ENCODE measurements around the gene UPK1B.
"Not testable (repeated sequence)": the region's sequence is repeated elsewhere in the genome, so short reads cannot be mapped to it uniquely, and the experiment has no call there.

UPK1B gene

DNA sequence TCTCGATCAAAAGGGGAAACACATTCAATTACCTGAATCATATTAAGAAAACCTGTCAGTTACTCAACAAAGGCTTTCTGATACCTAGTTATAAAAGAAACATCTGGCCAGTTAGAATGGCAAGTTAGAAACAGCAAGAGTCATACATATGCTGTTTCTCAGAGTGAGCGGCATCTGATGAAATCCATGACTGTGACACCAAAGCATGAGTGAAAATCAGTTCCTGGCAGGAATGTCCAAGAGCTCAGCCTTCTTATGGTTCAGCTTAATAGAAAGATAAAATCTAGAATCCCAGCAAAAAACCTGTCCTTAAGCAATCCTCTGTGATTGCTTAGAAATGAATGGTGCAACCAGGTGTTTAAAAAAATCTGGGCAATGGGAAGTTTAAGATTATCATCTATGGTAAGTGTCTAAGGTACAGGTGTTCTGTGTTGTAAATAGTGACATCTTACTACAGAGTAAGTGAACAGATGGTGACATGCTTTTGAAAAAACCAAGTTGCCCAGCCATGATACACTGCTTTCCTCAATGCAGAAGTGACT, 48.5 kb downstream of the UPK1B start:
- DNase-seq (ENCODE audit: low read depth in 2 of 3, low spot score in 1 of 3): no peak

DNA sequence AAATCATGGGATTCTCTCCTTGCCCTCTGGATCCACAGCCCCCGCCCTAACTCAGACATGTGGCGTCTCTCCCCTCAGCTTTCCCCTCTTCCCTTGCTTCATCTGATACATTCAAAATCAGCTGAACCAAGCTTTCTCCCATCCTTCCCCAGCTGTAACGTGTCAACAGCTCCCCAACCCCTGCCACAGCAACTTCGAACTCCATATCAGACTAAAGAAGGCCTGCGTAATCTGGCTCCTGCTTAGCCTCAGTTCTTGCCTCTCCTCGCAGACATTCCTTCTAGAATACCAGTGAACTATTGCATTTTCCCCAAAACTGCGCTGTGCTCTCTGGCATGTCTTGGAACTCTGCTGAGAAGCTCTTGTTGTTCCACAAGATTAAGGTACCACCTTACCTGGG, 49.0 kb downstream of the UPK1B start:
- DNase-seq (ENCODE audit: low read depth in 2 of 3, low spot score in 1 of 3): no peak

DNA sequence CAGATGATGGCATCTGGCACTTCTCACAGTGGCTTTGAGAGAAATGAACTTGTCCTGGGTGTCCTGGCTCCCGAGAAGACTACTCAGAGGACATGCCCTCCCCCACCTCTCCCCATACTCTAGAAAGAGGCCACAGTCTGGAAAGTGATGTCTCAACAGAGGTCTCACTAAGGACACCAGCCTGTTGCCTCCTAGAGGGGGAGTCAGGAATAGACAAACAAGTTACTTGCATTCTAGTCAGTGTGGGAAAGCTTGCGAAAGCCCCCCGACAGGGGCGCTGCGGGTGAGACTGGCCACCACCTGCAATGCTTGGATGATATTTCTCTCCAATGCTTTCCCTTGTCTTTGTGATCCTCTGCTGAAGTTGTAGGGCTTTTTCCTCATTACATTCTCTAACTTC, 50.1 kb downstream of the UPK1B start:
- DNase-seq (ENCODE audit: low read depth in 2 of 3, low spot score in 1 of 3): no peak

DNA sequence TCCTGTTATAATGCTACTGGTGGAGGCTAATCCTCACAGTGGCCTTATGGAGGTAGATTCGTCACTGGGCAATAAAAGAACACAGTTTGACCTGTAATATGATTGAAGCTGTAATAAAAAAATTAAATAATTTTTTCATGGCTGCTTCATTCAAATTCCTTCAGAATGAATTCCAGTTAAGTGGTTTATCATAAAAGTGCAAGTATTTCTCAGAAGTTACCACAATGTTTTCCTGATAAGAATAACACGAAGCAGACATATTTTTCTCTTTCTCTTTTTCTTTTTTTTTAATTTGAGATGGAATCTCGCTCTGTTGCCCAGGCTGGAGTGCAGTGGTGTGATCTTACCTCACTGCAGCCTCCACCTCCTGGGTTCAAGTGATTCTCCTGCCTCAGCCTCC, 51.7 kb downstream of the UPK1B start:
- no peak for DNase-seq (ENCODE audit: low read depth in 2 of 3, low spot score in 1 of 3)

DNA sequence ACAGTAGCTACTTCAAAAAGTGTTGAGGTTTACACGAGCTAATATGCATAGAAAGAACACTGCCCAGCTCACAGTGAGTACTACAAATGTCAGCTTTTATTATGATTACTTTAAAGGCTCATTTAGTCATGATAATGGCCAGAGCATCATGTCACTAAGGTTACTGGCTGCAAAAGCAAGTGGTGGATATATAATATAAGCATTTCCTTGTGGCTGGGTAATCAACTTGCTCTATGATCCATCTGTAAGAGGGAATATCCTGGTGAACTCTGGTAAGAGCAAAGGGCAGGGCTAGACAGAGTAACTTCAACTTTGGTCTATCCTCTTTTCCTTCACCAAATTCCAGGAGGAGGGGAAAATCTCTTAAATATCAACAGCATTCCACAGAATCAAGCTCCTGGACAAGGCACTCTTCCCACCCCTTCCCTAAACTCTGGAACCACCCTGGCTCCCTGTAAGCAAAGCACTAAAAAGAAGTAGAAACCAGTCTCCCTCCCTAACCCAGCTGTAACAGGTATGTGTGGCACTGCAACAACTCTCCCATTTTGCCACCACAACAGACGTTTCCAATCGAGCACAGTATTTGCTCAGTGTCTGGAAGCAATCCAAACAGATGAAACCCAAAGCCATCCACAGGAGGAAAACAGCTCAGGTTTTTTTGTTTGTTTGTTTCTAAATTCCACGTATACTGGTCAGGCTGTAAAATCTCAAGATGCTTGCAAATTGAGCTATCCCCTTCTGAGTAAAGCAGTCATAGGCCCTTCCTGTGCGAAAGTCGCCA, 53.9 kb downstream of the UPK1B start:
- no peak for DNase-seq (ENCODE audit: low read depth in 2 of 3, low spot score in 1 of 3)

DNA sequence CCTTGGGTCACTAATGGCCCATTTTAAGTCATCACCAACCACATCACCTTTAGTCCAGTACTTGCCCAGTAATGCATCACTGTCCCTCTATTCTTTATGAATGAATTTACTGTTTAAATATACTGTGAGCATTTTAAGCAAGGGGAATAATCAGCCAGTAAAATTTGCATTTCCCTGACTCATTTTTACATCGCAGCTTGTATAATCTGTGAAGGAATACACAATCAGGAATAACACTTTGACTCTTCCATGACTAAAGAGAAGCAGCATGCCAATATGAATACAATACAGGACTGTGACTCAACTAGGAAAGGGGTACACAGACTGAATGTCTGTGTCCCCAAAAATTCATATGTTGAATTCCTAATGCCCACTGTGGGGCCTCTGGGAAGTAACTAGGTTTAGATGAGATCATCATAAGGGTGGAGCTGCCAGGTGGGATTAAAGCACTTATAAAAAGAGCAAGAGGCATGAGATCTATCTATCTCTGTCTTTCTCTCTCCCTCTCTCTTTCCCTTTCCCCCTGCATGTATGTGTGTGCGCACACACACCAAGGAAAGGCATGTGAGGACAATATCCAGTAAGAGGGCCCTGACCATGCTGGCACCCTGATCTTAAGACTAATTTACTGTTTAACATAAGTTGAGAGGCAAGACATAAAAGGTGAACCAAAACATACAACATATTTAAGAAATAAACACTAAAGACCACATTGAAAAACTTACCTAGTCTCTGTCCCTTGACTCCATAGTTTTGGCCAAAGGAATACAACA, 55.2 kb downstream of the UPK1B start:
- DNase-seq (ENCODE audit: low read depth in 2 of 3, low spot score in 1 of 3): no peak

DNA sequence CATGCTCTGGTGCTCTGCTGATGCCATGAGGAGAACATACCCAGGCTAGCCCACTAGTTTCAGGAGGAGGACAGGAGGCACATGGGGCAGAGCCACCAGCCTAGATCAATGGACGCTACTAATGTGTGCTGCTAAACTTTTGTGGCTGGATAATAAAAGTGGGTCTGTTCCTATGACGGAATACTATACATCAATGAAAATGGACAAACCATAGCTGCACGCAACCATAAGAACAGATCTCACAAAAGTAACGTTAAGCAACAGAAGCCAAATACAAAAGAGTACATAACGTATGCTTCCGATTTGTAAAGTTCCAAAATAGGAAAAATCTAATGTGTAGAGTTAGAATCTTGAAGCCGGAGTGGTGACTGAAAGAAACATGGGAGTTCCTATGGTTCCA, 55.8 kb downstream of the UPK1B start:
- DNase-seq (ENCODE audit: low read depth in 2 of 3, low spot score in 1 of 3): no peak

DNA sequence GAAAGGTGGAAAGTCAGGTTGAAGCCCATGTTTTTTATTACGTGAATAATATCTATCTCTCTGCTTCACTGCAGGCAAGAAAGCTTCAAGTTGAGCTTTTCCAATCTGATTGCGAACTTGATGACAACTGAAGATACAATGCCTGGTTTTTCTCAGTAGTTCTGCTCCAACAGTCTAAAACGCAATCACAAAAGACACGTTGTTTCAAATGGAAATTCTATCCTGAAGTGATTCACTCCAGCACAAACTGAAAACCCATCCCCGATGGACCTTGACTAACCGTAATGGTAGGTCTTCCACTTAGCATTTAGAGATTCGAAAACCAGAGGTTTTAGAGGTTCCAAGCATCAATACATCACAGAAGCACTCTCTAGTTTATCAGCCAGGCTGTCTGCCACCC, 56.7 kb downstream of the UPK1B start:
- DNase-seq (ENCODE audit: low read depth in 2 of 3, low spot score in 1 of 3): no peak

DNA sequence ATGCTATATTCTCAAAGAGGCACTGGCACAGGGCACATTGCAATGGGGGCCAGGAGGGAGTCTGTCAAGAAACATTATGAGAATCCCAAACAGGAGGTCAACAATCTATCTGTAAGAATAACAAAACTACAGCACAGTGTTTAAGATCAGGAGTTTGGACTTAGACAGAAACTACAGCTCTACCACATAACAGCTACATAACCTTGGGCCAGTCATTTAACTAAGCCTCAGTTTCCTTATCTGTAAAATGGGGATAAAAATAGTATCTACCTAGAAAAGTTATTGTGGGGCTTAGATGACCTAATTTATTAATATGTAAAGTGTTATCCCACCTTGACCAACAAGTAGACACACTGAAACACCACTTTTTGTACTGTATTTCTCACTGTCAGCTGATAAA, 57.3 kb downstream of the UPK1B start:
- DNase-seq (ENCODE audit: low read depth in 2 of 3, low spot score in 1 of 3): no peak

DNA sequence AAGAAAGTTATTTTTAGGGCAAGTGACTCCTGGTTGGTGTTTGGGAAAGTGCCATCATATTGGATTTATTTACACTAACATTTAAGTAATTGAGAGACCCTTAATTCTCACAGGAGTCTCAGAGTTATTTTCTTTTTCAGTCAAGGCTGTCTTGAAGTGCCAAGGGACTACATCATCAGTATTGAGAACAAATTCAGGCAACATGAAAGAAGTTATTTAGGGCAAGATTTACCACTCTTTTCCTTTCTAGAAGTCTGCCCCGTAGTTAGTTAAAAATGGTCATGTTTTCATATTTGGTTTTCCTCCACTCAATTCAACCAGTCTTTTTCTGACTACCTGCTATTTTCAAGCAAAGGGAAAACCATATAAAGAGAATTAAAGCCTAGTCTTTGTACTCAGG, 61.2 kb downstream of the UPK1B start:
- no peak for DNase-seq (ENCODE audit: low read depth in 2 of 3, low spot score in 1 of 3)

DNA sequence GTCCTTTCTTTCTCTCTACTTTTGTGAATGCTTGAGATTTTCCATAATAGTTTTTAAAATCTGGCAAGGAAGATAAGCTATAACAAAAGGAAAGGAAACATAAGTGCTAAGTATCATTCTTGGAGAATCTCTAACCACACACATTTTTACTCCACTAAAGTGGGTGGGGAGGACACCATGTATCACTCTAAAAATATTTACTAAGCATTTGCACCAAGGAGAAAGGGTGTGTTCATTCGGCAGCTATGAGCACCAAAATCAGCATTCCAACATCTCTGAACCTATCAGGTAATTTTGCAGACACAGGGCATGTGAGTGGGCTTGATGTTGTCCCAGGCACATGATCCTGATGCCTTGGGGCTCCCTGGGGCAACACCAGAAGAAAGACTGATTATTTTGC, 61.8 kb downstream of the UPK1B start:
- no peak for DNase-seq (ENCODE audit: low read depth in 2 of 3, low spot score in 1 of 3)

DNA sequence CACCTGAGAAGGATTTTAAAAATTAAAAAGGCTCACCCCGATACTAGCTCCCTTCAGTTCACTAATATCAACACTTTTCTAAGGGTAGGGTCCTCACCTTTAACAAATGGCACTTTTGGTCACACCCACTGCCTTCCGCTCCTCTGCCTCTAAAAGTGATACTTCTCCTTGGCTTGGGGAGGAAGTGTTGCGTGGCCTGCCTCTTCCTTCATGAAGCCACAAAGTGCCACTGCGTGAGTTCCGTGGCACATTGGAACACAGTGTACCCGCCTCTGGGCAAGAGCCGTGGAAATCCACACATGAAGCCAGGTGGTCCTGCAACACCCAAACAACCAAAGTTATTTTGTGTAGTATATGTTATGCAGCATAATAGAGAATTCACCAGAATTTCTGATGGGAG, 63.4 kb downstream of the UPK1B start:
- no peak for DNase-seq (ENCODE audit: low read depth in 2 of 3, low spot score in 1 of 3)

DNA sequence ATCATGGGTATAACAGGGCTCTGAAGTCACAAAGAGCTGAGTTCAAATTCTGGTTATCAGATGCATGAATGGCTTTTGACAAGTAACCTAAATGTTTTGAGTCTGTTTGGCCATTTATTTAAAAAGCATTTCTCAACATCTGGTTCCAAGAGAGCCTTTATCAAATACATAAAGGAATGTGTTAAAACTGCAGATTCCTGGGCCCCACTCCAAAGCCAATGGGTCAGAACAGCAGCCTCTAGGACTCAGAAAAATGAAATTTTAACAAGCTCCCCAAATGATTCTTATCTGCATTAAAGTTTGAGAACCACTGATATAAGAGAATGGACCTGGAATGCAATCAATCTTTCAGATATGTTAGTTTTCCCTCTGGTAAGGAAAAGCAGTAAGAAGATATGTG, 63.9 kb downstream of the UPK1B start:
- DNase-seq (ENCODE audit: low read depth in 2 of 3, low spot score in 1 of 3): no peak

DNA sequence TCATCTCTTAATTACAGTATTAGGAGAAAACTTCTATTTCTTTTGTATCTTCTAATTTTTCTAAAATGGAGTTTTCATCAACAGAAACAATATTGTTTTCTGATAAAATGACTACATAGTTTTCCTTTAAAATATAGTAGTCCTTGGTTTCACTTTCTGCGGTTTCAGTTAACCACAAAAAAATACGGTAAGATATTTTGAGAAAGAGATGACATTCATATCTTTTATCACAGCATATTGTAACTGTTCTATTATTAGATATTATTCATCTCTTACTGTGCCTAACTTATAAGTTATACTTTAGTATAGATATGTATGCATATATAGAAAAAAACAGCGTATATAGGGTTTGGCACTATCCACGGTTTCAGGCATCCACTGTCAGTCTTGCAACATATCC, 65.0 kb downstream of the UPK1B start:
- no peak for DNase-seq (ENCODE audit: low read depth in 2 of 3, low spot score in 1 of 3)

DNA sequence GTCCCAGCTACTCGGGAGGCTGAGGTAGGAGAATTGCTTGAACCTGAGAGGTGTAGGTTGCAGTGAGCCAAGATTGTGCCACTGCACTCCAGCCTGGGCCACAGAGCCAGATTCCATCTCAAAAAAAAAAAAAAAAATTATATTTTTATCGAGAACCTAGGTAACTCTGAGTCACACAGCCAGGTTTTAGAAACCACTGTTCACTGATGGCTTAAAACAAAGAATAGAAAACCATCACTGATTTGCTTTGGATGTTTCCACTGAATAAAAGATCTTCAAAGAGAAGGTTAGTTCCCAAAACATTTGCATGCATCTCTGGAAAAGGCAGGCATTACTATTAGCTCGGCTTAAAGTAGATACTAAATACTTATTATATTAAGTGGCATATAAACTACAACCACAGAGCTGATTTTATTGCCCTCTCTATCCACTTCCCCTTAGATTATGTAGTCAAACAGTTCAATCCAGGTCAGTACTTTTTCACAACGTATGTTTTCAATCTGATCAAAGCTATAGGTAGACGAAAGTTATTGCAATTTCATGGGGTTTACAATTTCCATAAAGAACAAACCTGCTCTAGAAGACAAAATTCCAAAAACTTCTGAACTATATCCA, 65.9 kb downstream of the UPK1B start:
- DNase-seq (ENCODE audit: low read depth in 2 of 3, low spot score in 1 of 3): no peak

DNA sequence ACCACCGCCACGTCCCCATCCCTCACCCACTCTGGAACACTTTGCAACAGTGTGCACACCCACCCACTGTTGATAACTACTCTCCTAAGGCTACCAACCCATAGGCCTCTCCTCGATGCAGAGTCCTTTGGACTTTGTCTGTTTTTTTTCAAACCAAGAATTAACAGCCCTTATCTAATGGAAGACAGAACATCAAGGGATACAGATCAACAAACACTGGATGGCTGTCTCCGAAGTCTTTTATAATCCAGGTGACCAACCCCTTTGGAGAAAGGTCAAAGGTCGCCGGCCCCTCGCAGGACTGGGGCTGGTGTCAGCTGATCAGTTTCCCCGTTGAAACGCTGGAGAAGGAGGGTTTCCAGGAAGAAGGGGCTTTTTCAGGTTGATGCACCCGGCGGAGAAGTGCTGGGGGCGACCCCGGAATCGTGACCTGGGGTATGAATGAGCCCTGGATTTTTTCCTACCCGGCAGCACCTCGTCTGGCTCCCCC, 66.7 kb downstream of the UPK1B start:
- no peak for DNase-seq (ENCODE audit: low read depth in 2 of 3, low spot score in 1 of 3)

DNA sequence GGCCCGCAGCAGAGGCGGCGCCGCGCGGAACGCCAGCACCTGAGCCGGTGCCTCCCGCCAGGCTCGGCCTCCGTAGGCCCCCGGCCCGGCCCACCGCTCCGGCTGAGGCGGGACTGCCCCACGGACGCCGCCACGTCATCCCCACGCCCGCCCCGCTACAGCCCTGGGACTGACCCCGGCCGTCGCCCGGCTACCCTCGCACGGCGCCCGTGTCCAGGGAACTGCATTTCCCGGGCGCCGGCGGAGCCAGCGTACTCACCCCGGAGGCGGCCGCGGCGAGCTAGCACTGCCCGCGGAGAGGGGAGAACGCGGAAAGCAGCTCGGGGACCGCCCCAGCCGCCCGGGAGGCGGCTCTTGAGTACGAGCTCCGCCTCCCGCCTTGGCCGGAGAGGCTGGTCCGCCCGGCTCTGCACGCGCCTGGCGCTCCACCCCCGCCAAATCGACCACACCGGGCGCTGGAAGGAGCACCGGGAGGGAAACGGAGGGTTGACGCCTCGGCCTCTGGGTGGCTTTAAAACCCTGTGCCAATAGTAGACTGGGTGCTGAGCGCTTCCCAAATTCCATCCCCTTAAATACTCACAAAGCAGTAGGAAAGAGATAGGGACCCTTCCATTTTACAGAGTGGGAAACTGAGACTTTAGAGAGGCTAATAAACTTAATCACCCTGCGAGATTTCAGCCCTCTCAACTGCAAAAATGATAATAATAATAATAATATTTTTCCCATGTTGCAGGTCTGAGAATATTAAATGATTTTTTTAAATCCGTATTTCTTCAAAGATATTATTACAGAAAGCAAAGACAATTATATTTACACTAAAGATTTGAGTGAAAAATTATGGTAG, 67.4 kb downstream of the UPK1B start, which contains the start of gene B4GALT4:
Gene B4GALT4, minus strand, starts transcription at position 288 of the 844 bp plus-strand sequence. CDS start 10,779 bp downstream, outside the sequence.
- DNase-seq (ENCODE audit: low read depth in 2 of 3, low spot score in 1 of 3): peak; percentile 48 to 70 (median 53)

DNA sequence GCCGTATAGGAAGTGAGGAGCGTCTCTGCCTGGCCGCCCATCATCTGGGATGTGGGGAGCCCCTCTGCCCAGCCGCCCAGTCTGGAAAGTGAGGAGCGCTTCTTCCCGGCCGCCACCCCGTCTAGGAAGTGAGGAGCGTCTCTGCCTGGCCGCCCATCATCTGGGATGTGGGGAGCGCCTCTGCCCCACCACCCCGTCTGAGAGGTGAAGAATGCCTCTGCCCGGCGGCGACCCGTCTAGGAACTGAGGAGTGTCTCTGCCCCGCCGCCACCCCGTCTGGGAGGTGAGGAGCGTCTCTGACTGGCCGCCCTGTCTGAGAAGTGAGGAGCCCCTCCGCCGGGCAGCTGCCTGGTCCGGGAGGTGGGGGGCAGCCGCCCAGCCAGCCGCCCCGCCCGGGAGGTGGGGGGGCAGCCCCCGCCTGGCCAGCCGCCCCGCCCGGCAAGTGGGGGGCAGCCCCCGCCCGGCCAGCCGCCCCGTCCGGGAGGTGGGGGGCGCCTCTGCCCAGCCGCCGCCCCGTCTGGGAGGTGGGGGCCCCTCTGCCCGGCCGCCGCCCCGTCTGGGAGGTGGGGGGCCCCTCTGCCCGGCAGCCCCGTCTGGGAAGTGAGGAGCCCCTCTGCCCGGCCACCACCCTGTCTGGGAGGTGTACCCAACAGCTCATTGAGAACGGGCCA, 69.1 kb downstream of the UPK1B start:
- not testable (repeated sequence) for DNase-seq (ENCODE audit: low read depth in 2 of 3, low spot score in 1 of 3)

DNA sequence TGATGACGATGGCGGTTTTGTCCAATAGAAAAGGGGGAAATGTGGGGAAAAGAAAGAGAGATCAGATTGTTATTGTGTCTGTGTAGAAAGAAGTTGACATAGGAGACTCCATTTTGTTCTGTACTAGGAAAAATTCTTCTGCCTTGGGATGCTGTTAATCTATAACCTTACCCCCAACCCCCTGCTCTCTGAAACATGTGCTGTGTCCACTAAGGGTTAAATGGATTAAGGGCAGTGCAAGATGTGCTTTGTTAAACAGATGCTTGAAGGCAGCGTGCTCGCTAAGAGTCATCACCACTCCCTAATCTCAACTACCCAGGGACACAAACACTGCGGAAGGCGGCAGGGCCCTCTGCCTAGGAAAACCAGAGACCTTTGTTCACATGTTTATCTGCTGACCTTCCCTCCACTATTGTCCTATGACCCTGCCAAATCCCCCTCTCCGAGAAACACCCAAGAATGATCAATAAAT, 69.7 kb downstream of the UPK1B start:
- not testable (repeated sequence) for DNase-seq (ENCODE audit: low read depth in 2 of 3, low spot score in 1 of 3)

DNA sequence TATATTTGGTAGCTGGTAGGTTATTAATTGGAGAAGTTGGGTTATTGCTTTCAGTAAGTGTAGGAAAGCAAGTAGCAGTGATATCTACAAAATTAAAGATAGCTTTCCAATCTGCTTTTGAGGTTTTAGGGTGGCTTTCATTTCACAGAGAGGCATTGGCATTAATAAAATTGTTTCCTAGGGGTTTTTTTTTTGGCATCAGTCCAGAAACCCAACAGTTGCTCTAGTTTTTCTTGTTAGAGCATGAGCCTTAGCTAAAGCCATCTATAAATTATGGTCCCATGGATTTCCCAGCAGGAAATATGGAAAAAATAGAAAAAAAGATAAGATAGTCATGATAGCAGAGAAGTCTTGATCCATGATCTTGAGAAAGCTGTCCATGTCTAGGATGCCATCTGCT, 70.3 kb downstream of the UPK1B start:
- DNase-seq (ENCODE audit: low read depth in 2 of 3, low spot score in 1 of 3): no peak

All from stimulated activated CD4-positive, alpha-beta T cell treated with anti-CD3 and anti-CD28 coated beads, Interleukin-12 subunit alpha, Interleukin-12 subunit beta, amount 100 ng/mL, for 48 hours (primary cell).